Measurements from ENCODE around the gene RARB. TPM values are rescaled to one million over a fixed set of nuclear protein-coding genes. Genes with fewer than 3 reads are reported as not detected.
A peak's percentile ranks its signal among the peaks of the same experiment; 100 is the strongest.

The RARB gene
- total and polyA plus RNA-seq, 2 donors (not counting 3 experiments of a cell fraction or from before 2014, with no cell fraction given): 15.3 to 23.4 TPM

DNA sequence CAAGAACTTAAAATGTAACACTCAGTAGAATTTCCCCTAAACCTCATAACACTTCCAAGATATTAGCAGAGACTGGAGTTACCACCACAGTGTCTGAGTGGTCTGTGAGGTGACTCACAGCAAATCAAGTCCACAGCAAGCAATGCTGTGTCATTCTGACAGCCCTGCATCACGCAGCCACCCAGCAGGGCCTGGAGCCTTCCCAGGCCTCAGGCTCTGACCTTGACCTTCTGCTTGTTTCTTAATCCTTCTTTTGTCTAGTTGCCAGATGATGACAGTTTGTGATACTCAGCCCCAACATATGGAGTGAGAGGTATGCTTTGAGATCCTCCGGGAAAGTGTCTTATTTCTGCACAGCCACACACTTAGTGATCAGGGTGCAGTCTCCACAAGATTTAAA is 154.2 kb downstream of the RARB start:
- peak overlapping the region; percentile 54 for H3K27ac ChIP-seq (ENCODE audit: insufficient read depth, low read depth, low read length)
- FAIRE-seq: no peak
- peak overlapping the region; percentile 22 for H3K9ac ChIP-seq (replicated peaks; ENCODE audit: extremely low read depth, insufficient read depth, low read length)

GRCh38 chr3:25583343-25583742 is 155.3 kb downstream of the RARB start:
- Histone ChIP-seq H3K9ac (replicated peaks; ENCODE audit: extremely low read depth, insufficient read depth, low read length) (no peak overlapping the region), H3K4me2 (ENCODE audit: insufficient read depth, low read length) (no peak overlapping the region), H3K9me3 (replicated peaks; ENCODE audit: control insufficient read depth, insufficient read depth, low read length) (no peaks in the 10 kb centered on the region), H2AFZ (ENCODE audit: low read depth, low read length) (no peak overlapping the region), H3K27ac (ENCODE audit: insufficient read depth, low read depth, low read length) (no peak overlapping the region), H4K20me1 (replicated peaks; ENCODE audit: control insufficient read depth, extremely low read depth, insufficient read depth, low read length) (no peaks in the 10 kb centered on the region), H3K4me1 (ENCODE audit: control insufficient read depth, extremely low read depth, insufficient read depth, low read length) (peaks cover 13% of the 10 kb centered on the region), H3K27me3 (ENCODE audit: control insufficient read depth in 2 of 2, insufficient read depth in 2 of 2, low read length in 2 of 2) (no peaks in the 10 kb centered on the region), H3K36me3 (ENCODE audit: control insufficient read depth in 2 of 2, extremely low read depth in 1 of 2, insufficient read depth in 2 of 2, low read length in 2 of 2) (no peaks in the 10 kb centered on the region), H3K9me1 (replicated peaks; ENCODE audit: control insufficient read depth, extremely low read depth, insufficient read depth, low read length) (no peaks in the 10 kb centered on the region), H3K4me3 (replicated peaks in 1 of 3; ENCODE audit: insufficient read depth in 1 of 3, low read depth in 1 of 3, low read length in 3 of 3) (no peak overlapping the region), H3K79me2 (ENCODE audit: control insufficient read depth, insufficient read depth, low read length) (no peaks in the 10 kb centered on the region)
- no peak for FAIRE-seq
- DNase-seq (ENCODE audit: low read depth, low spot score): no peak
- TF ChIP-seq JUN (IDR thresholded peaks at IDR 0.05; ENCODE audit: borderline replicate concordance, insufficient read depth, insufficient read length, low read depth) (no peak), MYC (IDR thresholded peaks at IDR 0.05; ENCODE audit: low read depth, low read length) (no peak), EZH2 (IDR thresholded peaks at IDR 0.05; ENCODE audit: borderline replicate concordance, low read depth, low read length, severe bottlenecking) (no peak), FOS (IDR thresholded peaks at IDR 0.05; ENCODE audit: borderline replicate concordance, insufficient read depth, low read length) (no peak), GATA2 (IDR thresholded peaks at IDR 0.05; ENCODE audit: insufficient read depth, insufficient read length, low read depth, low read length) (no peak), POLR2A (IDR thresholded peaks at IDR 0.05; ENCODE audit: low read depth, low read length) (no peak), POLR2AphosphoS5 (IDR thresholded peaks at IDR 0.05; ENCODE audit: insufficient read depth, low read depth, low read length) (no peak)
- TF ChIP-seq, protein P1, sequence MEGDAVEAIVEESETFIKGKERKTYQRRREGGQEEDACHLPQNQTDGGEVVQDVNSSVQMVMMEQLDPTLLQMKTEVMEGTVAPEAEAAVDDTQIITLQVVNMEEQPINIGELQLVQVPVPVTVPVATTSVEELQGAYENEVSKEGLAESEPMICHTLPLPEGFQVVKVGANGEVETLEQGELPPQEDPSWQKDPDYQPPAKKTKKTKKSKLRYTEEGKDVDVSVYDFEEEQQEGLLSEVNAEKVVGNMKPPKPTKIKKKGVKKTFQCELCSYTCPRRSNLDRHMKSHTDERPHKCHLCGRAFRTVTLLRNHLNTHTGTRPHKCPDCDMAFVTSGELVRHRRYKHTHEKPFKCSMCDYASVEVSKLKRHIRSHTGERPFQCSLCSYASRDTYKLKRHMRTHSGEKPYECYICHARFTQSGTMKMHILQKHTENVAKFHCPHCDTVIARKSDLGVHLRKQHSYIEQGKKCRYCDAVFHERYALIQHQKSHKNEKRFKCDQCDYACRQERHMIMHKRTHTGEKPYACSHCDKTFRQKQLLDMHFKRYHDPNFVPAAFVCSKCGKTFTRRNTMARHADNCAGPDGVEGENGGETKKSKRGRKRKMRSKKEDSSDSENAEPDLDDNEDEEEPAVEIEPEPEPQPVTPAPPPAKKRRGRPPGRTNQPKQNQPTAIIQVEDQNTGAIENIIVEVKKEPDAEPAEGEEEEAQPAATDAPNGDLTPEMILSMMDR (IDR thresholded peaks at IDR 0.05; ENCODE audit: extremely low read depth in 1 of 2, insufficient read depth in 1 of 2, low read depth in 1 of 2, low read length in 2 of 2): no peak
- TF ChIP-seq, protein P2, sequence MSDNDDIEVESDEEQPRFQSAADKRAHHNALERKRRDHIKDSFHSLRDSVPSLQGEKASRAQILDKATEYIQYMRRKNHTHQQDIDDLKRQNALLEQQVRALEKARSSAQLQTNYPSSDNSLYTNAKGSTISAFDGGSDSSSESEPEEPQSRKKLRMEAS (IDR thresholded peaks at IDR 0.05; ENCODE audit: insufficient read depth, insufficient read length): no peak
- POLR2A ChIA-PET: no interaction called here
- BruUV-seq (replicated peaks): no TSS peak
- CTCF ChIA-PET: no interaction called here
- intact Hi-C loops (cut with micrococcal nuclease): no loop called here
- dilution Hi-C loops (cut with MboI; ENCODE audit: extremely low pct_ligation_motif_present, low sequenced_read_pairs): no loop called here

More for the DNA sequence above, 154.2 kb downstream of the RARB start:
- intact Hi-C loops (cut with micrococcal nuclease): no loop called here
- Histone ChIP-seq H3K4me1 (ENCODE audit: control insufficient read depth, extremely low read depth, insufficient read depth, low read length) (peaks cover 13% of the 10 kb centered on the region), H3K4me2 (ENCODE audit: insufficient read depth, low read length) (no peak overlapping the region), H3K4me3 (replicated peaks in 1 of 3; ENCODE audit: insufficient read depth in 1 of 3, low read depth in 1 of 3, low read length in 3 of 3) (no peak overlapping the region), H3K9me3 (replicated peaks; ENCODE audit: control insufficient read depth, insufficient read depth, low read length) (no peaks in the 10 kb centered on the region), H3K79me2 (ENCODE audit: control insufficient read depth, insufficient read depth, low read length) (no peaks in the 10 kb centered on the region), H2AFZ (ENCODE audit: low read depth, low read length) (no peak overlapping the region), H4K20me1 (replicated peaks; ENCODE audit: control insufficient read depth, extremely low read depth, insufficient read depth, low read length) (no peaks in the 10 kb centered on the region), H3K9me1 (replicated peaks; ENCODE audit: control insufficient read depth, extremely low read depth, insufficient read depth, low read length) (no peaks in the 10 kb centered on the region), H3K36me3 (ENCODE audit: control insufficient read depth in 2 of 2, extremely low read depth in 1 of 2, insufficient read depth in 2 of 2, low read length in 2 of 2) (peaks cover 0 to 3% of the 10 kb centered on the region in 2 experiments), H3K27me3 (ENCODE audit: control insufficient read depth in 2 of 2, insufficient read depth in 2 of 2, low read length in 2 of 2) (no peaks in the 10 kb centered on the region)
- BruUV-seq (replicated peaks): no TSS peak
- ChIA-PET CTCF (interaction anchor here (0.8 to 1.2 kb wide), 2 partner anchors 12 to 147 kb away, joined by 3 to 8 read pairs; no protein-coding TSS in a partner anchor), POLR2A (no interaction called here)
- TF ChIP-seq JUN (IDR thresholded peaks at IDR 0.05; ENCODE audit: borderline replicate concordance, insufficient read depth, insufficient read length, low read depth): peak; percentile 31
- TF ChIP-seq POLR2AphosphoS5 (IDR thresholded peaks at IDR 0.05; ENCODE audit: insufficient read depth, low read depth, low read length): no peak
- TF ChIP-seq, protein P1 (IDR thresholded peaks at IDR 0.05; ENCODE audit: extremely low read depth in 1 of 2, insufficient read depth in 1 of 2, low read depth in 1 of 2, low read length in 2 of 2): no peak
- TF ChIP-seq FOS (IDR thresholded peaks at IDR 0.05; ENCODE audit: borderline replicate concordance, insufficient read depth, low read length): peak; percentile 77
- dilution Hi-C loops (cut with MboI; ENCODE audit: extremely low pct_ligation_motif_present, low sequenced_read_pairs): no loop called here
- peak; percentile 63 for DNase-seq (ENCODE audit: low read depth, low spot score)
